GM12872 (cell line): ENCODE data around the gene IL17C.

Source experiments
- CTCF ChIP-seq: IDR thresholded peaks from 3 replicates; pipeline ENCODE4 v1.5.1; 2011; ENCODE audit warnings: low read depth, mild to moderate bottlenecking, low read length, moderate library complexity; ENCODE audit not compliant: insufficient read depth

The IL17C gene

GRCh38 chr16:88624481-88624880 lies 13.9 kb upstream of the IL17C start:
- TF ChIP-seq CTCF: no peak

- no peak for TF ChIP-seq CTCF
Observed at GRCh38 chr16:88624977-88625576, 13.3 kb upstream of the IL17C start.

- no peak for TF ChIP-seq CTCF
Observed at GRCh38 chr16:88626646-88627045, 11.7 kb upstream of the IL17C start.

- TF ChIP-seq CTCF: no peak
Observed at GRCh38 chr16:88627531-88628411, 10.6 kb upstream of the IL17C start.

- TF ChIP-seq CTCF: peak; percentile 53
Observed at GRCh38 chr16:88628512-88628974, 9.8 kb upstream of the IL17C start.

- no peak for TF ChIP-seq CTCF
Observed at GRCh38 chr16:88629835-88630234, 8.5 kb upstream of the IL17C start.

GRCh38 chr16:88630433-88630832 lies 7.9 kb upstream of the IL17C start:
- no peak for TF ChIP-seq CTCF
